Endodermal cell (in vitro differentiated cells): ENCODE results near the gene EYS. TPM values are rescaled to one million over a fixed set of nuclear protein-coding genes. Genes with fewer than 3 reads are reported as not detected.
A peak's percentile ranks its signal among the peaks of the same experiment; 100 is the strongest.

Experiments
- DNase-seq: peaks from one replicate; pipeline ENCODE4 v3.0.0-alpha.2; 2017
- H3K27ac ChIP-seq: 2 replicates; pipeline ENCODE4 v1.5.1; 2013; ENCODE audit warnings: mild to moderate bottlenecking, low read depth, low read length, moderate library complexity
- H3K27me3 ChIP-seq: 2 replicates; pipeline ENCODE4 v1.6.1; 2013; ENCODE audit warnings: mild to moderate bottlenecking, low read length, moderate library complexity; ENCODE audit not compliant: insufficient read depth, control insufficient read depth, poor library complexity, severe bottlenecking
- H3K36me3 ChIP-seq: 2 replicates; pipeline ENCODE4 v1.7.0; 2013; ENCODE audit warnings: mild to moderate bottlenecking, low read length, moderate library complexity; ENCODE audit not compliant: control insufficient read depth, insufficient read depth
- H3K4me1 ChIP-seq: one replicate; pipeline ENCODE4 v1.7.0; 2013; ENCODE audit warnings: low read length; ENCODE audit not compliant: control insufficient read depth, insufficient read depth
- H3K4me3 ChIP-seq: 2 replicates; pipeline ENCODE4 v1.5.1; 2013; ENCODE audit warnings: mild to moderate bottlenecking, low read length, moderate library complexity
- H3K9ac ChIP-seq: 2 replicates; pipeline ENCODE4 v1.6.1; 2013; ENCODE audit warnings: mild to moderate bottlenecking, low read length, moderate library complexity; ENCODE audit not compliant: poor library complexity, severe bottlenecking; ENCODE audit errors: extremely low read depth
- H3K9me3 ChIP-seq: 2 replicates; pipeline ENCODE4 v1.6.1; 2013; ENCODE audit warnings: mild to moderate bottlenecking, low read length, moderate library complexity; ENCODE audit not compliant: control insufficient read depth
- H3K27ac Mint-ChIP-seq: 2 replicates; pipeline ENCODE4 v1.8.0; 2020; ENCODE audit warnings: mixed read lengths
- H3K27me3 Mint-ChIP-seq: 2 replicates; pipeline ENCODE4 v1.8.0; 2021; ENCODE audit warnings: mild to moderate bottlenecking, mixed read lengths; ENCODE audit not compliant: insufficient read depth
- H3K36me3 Mint-ChIP-seq: 2 replicates; pipeline ENCODE4 v1.8.0; 2020; ENCODE audit warnings: low read depth, mixed read lengths
- H3K4me1 Mint-ChIP-seq: 2 replicates; pipeline ENCODE4 v1.8.0; 2020; ENCODE audit warnings: mixed read lengths
- H3K4me3 Mint-ChIP-seq: 2 replicates; pipeline ENCODE4 v1.8.0; 2020; ENCODE audit warnings: mild to moderate bottlenecking, moderate library complexity, mixed read lengths
- H3K9me3 Mint-ChIP-seq: 2 replicates; pipeline ENCODE4 v1.8.0; 2020; ENCODE audit warnings: mild to moderate bottlenecking, mixed read lengths
- WGBS, 2 experiments: methylation state at CpG; one replicate each; pipeline versions ENCODE4 v1.1.5 to v1.1.7; 2013; ENCODE audit warnings: missing lambda C conversion rate in 2 of 2, mixed read lengths in 1 of 2; ENCODE audit not compliant: insufficient coverage in 1 of 2, insufficient read length in 1 of 2; 5-methylcytosine and 5-hydroxymethylcytosine counted together
- total RNA-seq, 2 donors: library from RNA; stranded (reverse); fragmentation: NEBNext Ultra II Directional in 1 of 2; extraction: Animal tissue kit (Norgen Biotek cat#: 25700) in 1 of 2; gene quantifications; 2 replicates in 1 of 2; 3 replicates in 1 of 2; pipeline ENCODE4 v1.2.1, GENCODE V29; 2021
- TF ChIP-seq, protein P1 (sequence below): fragments of 200-600 bp; sonication (generic); conservative IDR thresholded peaks from 2 replicates; pipeline ENCODE4 v1.5.0; 2021; ENCODE audit warnings: antibody characterized with exemption, mild to moderate bottlenecking

Gene EYS
- total RNA-seq, 2 donors from 2014 or later: 0.31 to 0.70 TPM

DNA sequence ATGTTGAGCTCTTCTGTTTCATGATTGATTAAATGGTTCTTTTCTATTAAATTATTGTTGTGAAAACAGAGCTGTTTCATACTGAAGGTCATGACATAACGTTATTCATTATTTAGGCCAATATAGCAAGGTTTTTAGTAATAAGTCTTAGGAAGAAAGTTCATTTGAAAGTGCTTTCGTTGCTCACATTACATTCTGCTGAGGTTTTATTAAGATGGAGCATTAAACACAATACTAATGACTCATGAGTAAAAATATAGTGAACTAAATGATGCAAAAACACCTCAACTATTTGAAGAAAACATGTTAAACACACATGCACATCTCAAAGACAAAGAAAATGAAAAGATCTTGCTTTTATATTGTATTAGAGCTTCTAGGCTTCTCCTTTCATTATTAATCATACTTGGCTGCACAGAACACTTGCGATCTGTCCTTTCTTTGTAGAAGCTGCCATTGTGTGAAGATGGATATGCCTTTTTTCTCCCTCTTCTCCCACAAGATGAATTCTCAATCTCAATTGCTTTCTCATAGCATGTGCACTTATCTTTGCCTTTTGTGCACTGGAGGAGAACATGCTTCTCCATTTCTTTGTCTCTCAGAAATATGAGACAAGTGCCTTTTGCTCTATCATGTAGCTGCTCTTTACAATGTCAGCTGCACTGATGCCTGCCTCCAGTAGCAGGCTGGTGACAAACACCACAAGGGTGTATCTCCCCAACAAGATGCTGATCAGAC, 1759.1 kb downstream of the EYS start:
- no peaks in the 10 kb centered on the region for H3K27me3 Mint-ChIP-seq
- Histone ChIP-seq H3K27me3 (no peaks in the 10 kb centered on the region), H3K9ac (no peak overlapping the region), H3K36me3 (no peaks in the 10 kb centered on the region), H3K4me1 (no peaks in the 10 kb centered on the region), H3K9me3 (no peaks in the 10 kb centered on the region), H3K27ac (peak overlapping the region; percentile 91), H3K4me3 (no peak overlapping the region)
- no peaks in the 10 kb centered on the region for H3K36me3 Mint-ChIP-seq
- no peaks in the 10 kb centered on the region for H3K9me3 Mint-ChIP-seq
- WGBS, 2 experiments: 79 to 94% methylated on average over 2 to 3 of the region's 3 CpGs
- H3K4me3 Mint-ChIP-seq: no peak overlapping the region
- TF ChIP-seq, protein P1, sequence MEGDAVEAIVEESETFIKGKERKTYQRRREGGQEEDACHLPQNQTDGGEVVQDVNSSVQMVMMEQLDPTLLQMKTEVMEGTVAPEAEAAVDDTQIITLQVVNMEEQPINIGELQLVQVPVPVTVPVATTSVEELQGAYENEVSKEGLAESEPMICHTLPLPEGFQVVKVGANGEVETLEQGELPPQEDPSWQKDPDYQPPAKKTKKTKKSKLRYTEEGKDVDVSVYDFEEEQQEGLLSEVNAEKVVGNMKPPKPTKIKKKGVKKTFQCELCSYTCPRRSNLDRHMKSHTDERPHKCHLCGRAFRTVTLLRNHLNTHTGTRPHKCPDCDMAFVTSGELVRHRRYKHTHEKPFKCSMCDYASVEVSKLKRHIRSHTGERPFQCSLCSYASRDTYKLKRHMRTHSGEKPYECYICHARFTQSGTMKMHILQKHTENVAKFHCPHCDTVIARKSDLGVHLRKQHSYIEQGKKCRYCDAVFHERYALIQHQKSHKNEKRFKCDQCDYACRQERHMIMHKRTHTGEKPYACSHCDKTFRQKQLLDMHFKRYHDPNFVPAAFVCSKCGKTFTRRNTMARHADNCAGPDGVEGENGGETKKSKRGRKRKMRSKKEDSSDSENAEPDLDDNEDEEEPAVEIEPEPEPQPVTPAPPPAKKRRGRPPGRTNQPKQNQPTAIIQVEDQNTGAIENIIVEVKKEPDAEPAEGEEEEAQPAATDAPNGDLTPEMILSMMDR: no peak
- H3K27ac Mint-ChIP-seq: no peak overlapping the region
- no peak for DNase-seq
- peaks cover 2% of the 10 kb centered on the region for H3K4me1 Mint-ChIP-seq

DNA sequence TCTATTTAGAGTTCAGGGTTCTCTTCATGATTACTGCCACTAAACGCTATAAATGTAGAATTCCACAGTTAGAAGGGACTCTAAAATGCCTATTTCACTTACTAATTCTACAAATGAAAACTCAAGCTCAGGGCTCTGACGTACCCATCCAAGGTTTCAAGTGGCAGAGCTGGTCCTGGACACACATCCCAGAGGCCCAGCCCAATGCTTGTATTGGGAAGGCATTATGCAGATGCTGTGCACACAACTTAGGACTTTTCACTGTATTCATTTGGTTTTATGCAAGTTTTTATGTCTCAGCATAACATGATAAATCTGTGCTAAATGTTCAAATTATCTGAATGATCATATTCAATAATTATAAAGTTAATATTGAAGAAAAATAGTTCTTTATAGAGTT, 1761.0 kb downstream of the EYS start:
- Histone ChIP-seq H3K4me3 (no peak overlapping the region), H3K36me3 (no peaks in the 10 kb centered on the region), H3K27me3 (no peaks in the 10 kb centered on the region), H3K4me1 (no peaks in the 10 kb centered on the region), H3K9ac (no peak overlapping the region), H3K27ac (no peak overlapping the region), H3K9me3 (no peaks in the 10 kb centered on the region)
- Mint-ChIP-seq H3K9me3 (no peaks in the 10 kb centered on the region), H3K27me3 (no peaks in the 10 kb centered on the region), H3K27ac (no peak overlapping the region), H3K36me3 (no peaks in the 10 kb centered on the region), H3K4me3 (no peak overlapping the region), H3K4me1 (peaks cover 2% of the 10 kb centered on the region)
- 95 to 100% methylated on average over 1 to 2 of the region's 2 CpGs for WGBS, 2 experiments
- DNase-seq: no peak
- TF ChIP-seq, protein P1: no peak

DNA sequence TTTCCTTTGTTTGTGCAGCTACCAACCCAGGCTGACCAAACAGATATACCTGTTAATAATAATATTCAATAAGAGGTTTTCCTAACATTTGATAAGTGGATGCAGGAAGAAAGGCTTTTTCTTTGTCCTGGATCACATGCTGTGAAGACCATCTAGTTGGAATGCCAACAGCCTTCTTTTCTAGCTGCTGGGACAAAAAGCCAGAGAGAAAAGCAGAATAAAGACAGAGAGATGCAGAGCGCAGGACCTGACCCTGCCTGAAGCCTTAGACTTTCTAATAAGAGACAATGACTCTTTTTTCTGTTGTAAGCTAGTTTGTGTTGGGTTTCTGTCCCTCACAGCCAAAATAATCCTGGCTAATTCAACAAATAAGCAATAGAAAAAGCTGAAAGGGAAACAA, 1763.2 kb downstream of the EYS start:
- peak overlapping the region; percentile 79 for H3K27ac ChIP-seq
- no peak overlapping the region for H3K27ac Mint-ChIP-seq
- WGBS, 2 experiments: 77% methylated on average over 1 of the region's 1 CpG; no CpG with 5 or more reads in 1 of the 2 experiments

More for the DNA sequence above, 1763.2 kb downstream of the EYS start:
- H3K4me3 ChIP-seq: no peak overlapping the region
- H3K27me3 ChIP-seq: no peaks in the 10 kb centered on the region
- no peaks in the 10 kb centered on the region for H3K4me1 ChIP-seq
- no peaks in the 10 kb centered on the region for H3K36me3 ChIP-seq
- H3K27me3 Mint-ChIP-seq: no peaks in the 10 kb centered on the region
- TF ChIP-seq, protein P1: no peak
- no peaks in the 10 kb centered on the region for H3K9me3 Mint-ChIP-seq
- H3K4me3 Mint-ChIP-seq: no peak overlapping the region
- peak; percentile 50 for DNase-seq
- H3K36me3 Mint-ChIP-seq: no peaks in the 10 kb centered on the region
- no peak overlapping the region for H3K9ac ChIP-seq
- peaks cover 2% of the 10 kb centered on the region for H3K4me1 Mint-ChIP-seq
- H3K9me3 ChIP-seq: no peaks in the 10 kb centered on the region
